HEK293 (cell line): ENCODE results near the gene PPFIBP1.

Experiments used
- CTCF ChIA-PET: fragments of 350-600 bp; formaldehyde crosslinking; extraction: SDS; loops from one replicate; lab custom pipeline; 2021; ENCODE audit warnings: antibody characterized with exemption; lab: Yijun Ruan, JAX
- POLR2A ChIA-PET: fragments of 300-600 bp; formaldehyde crosslinking; extraction: SDS; loops from one replicate; lab custom pipeline; 2020; ENCODE audit warnings: antibody characterized with exemption, inconsistent platforms; lab: Yijun Ruan, JAX
- H3K27ac ChIP-seq: fragments of 200-500 bp; sonication (Bioruptor generic); 2 replicates; pipeline ENCODE4 v1.5.1; 2014; ENCODE audit warnings: low read depth, low read length, control low read depth, inconsistent platforms; ENCODE audit errors: extremely low read depth
- H3K36me3 ChIP-seq, 2 experiments: fragments of 200-500 bp in 1 of 2; sonication (Bioruptor generic) in 1 of 2; 1 replicate in 1 of 2; 2 replicates in 1 of 2; pipeline ENCODE4 v1.5.1; 2014 to 2017; ENCODE audit warnings: inconsistent platforms in 2 of 2, low read length in 2 of 2; ENCODE audit not compliant: control insufficient read depth in 2 of 2, insufficient read depth in 1 of 2
- H3K4me1 ChIP-seq: fragments of 200-500 bp; sonication (Bioruptor generic); 2 replicates; pipeline ENCODE4 v1.5.1; 2014; ENCODE audit warnings: mild to moderate bottlenecking, low read length, inconsistent platforms; ENCODE audit not compliant: control insufficient read depth, insufficient read depth
- H3K4me3 ChIP-seq: 2 replicates; pipeline ENCODE4 v1.5.1; 2011; ENCODE audit warnings: low read depth, mild to moderate bottlenecking, control low read depth, low read length, moderate library complexity
- H3K9me3 ChIP-seq: fragments of 200-500 bp; sonication (Bioruptor generic); 2 replicates; pipeline ENCODE4 v1.5.1; 2014; ENCODE audit warnings: low read depth, low read length, inconsistent platforms; ENCODE audit not compliant: control insufficient read depth, insufficient read depth
- KLF10 ChIP-seq: fragments of 450-650 bp; IDR thresholded peaks from 2 replicates; pipeline ENCODE4 v1.5.1; 2018; ENCODE audit warnings: missing biosample characterization, mild to moderate bottlenecking, missing genetic modification characterization
- OSR2 ChIP-seq: fragments of 450-650 bp; formaldehyde crosslinking; IDR thresholded peaks from 2 replicates; pipeline ENCODE4 v1.5.1; 2016; ENCODE audit warnings: missing biosample characterization, missing genetic modification characterization
- SETDB1 ChIP-seq: IDR thresholded peaks from one replicate; pipeline ENCODE4 v1.6.1; 2017; ENCODE audit warnings: mild to moderate bottlenecking, low read length, moderate library complexity, mixed read lengths; ENCODE audit not compliant: insufficient read length
- SP3 ChIP-seq: fragments of 450-650 bp; formaldehyde crosslinking; IDR thresholded peaks from 2 replicates; pipeline ENCODE4 v1.5.1; 2016; ENCODE audit warnings: missing biosample characterization, missing genetic modification characterization
- TCF7L2 ChIP-seq: IDR thresholded peaks from 2 replicates; pipeline ENCODE4 v1.6.1; 2011; ENCODE audit warnings: low read depth, mild to moderate bottlenecking, inconsistent platforms, low read length, moderate library complexity, borderline replicate concordance
- TRIM28 ChIP-seq: IDR thresholded peaks from 2 replicates; pipeline ENCODE4 v1.6.1; 2011; ENCODE audit warnings: low read length, control low read depth, borderline replicate concordance
- ZBTB11 ChIP-seq: fragments of 450-650 bp; formaldehyde crosslinking; conservative IDR thresholded peaks from 2 replicates; pipeline ENCODE4 v1.5.1; 2016; ENCODE audit warnings: low read depth, missing biosample characterization, missing genetic modification characterization
- ZFHX2 ChIP-seq: fragments of 450-650 bp; formaldehyde crosslinking; conservative IDR thresholded peaks from 2 replicates; pipeline ENCODE4 v1.5.1; 2016; ENCODE audit warnings: missing biosample characterization, missing genetic modification characterization
- ZIC2 ChIP-seq: fragments of 450-650 bp; formaldehyde crosslinking; IDR thresholded peaks from 2 replicates; pipeline ENCODE4 v1.5.1; 2016; ENCODE audit warnings: missing biosample characterization, missing genetic modification characterization
- ZNF148 ChIP-seq: fragments of 450-650 bp; formaldehyde crosslinking; IDR thresholded peaks from 2 replicates; pipeline ENCODE4 v1.5.0; 2017; ENCODE audit warnings: missing biosample characterization, missing genetic modification characterization, borderline replicate concordance
- ZNF223 ChIP-seq: fragments of 450-650 bp; formaldehyde crosslinking; IDR thresholded peaks from 2 replicates; pipeline ENCODE4 v1.5.1; 2016; ENCODE audit warnings: missing biosample characterization, missing genetic modification characterization
- ZNF24 ChIP-seq: fragments of 450-650 bp; formaldehyde crosslinking; IDR thresholded peaks from 2 replicates; pipeline ENCODE4 v1.5.1; 2016; ENCODE audit warnings: missing biosample characterization, missing genetic modification characterization
- ZNF248 ChIP-seq: fragments of 450-650 bp; formaldehyde crosslinking; IDR thresholded peaks from 2 replicates; pipeline ENCODE4 v1.5.1; 2017; ENCODE audit warnings: missing biosample characterization, missing genetic modification characterization
- ZNF394 ChIP-seq: fragments of 450-650 bp; formaldehyde crosslinking; IDR thresholded peaks from 2 replicates; pipeline ENCODE4 v1.5.1; 2016; ENCODE audit warnings: missing biosample characterization, missing genetic modification characterization, mild to moderate bottlenecking, moderate library complexity, borderline replicate concordance
- ZNF510 ChIP-seq: fragments of 450-650 bp; formaldehyde crosslinking; IDR thresholded peaks from 2 replicates; pipeline ENCODE4 v1.5.1; 2018; ENCODE audit warnings: mild to moderate bottlenecking, missing genetic modification characterization, missing biosample characterization; ENCODE audit not compliant: insufficient replicate concordance
- ZNF560 ChIP-seq: fragments of 450-650 bp; formaldehyde crosslinking; IDR thresholded peaks from 2 replicates; pipeline ENCODE4 v1.5.1; 2017; ENCODE audit warnings: missing biosample characterization, missing genetic modification characterization, borderline replicate concordance
- ZNF561 ChIP-seq: fragments of 450-650 bp; IDR thresholded peaks from 2 replicates; pipeline ENCODE4 v1.5.1; 2018; ENCODE audit warnings: missing biosample characterization, missing genetic modification characterization, borderline replicate concordance
- ZNF596 ChIP-seq: fragments of 450-650 bp; IDR thresholded peaks from 2 replicates; pipeline ENCODE4 v1.5.0; 2018; ENCODE audit warnings: missing biosample characterization, mild to moderate bottlenecking, missing genetic modification characterization, moderate library complexity
- ZNF670 ChIP-seq: fragments of 450-650 bp; formaldehyde crosslinking; IDR thresholded peaks from 2 replicates; pipeline ENCODE4 v1.5.1; 2016; ENCODE audit warnings: missing biosample characterization, missing genetic modification characterization, low read depth
- ZNF76 ChIP-seq: fragments of 450-650 bp; formaldehyde crosslinking; IDR thresholded peaks from 2 replicates; pipeline ENCODE4; 2016; ENCODE audit warnings: low read depth, missing biosample characterization, missing genetic modification characterization, borderline replicate concordance
- ZNF791 ChIP-seq: fragments of 450-650 bp; formaldehyde crosslinking; IDR thresholded peaks from 2 replicates; pipeline ENCODE4 v1.5.1; 2016; ENCODE audit warnings: missing biosample characterization, missing genetic modification characterization
- ZXDB ChIP-seq: fragments of 450-650 bp; formaldehyde crosslinking; IDR thresholded peaks from 2 replicates; pipeline ENCODE4 v1.5.1; 2016; ENCODE audit warnings: missing biosample characterization, missing genetic modification characterization
- TF ChIP-seq, protein P1 (sequence below): fragments of 450-650 bp; formaldehyde crosslinking; IDR thresholded peaks from 2 replicates; pipeline ENCODE4 v1.5.1; 2017; ENCODE audit warnings: missing biosample characterization, missing genetic modification characterization
- TF ChIP-seq, protein P2 (sequence below): fragments of 450-650 bp; formaldehyde crosslinking; IDR thresholded peaks from 2 replicates; pipeline ENCODE4 v1.5.1; 2016; ENCODE audit warnings: missing biosample characterization, missing genetic modification characterization

The PPFIBP1 gene

DNA sequence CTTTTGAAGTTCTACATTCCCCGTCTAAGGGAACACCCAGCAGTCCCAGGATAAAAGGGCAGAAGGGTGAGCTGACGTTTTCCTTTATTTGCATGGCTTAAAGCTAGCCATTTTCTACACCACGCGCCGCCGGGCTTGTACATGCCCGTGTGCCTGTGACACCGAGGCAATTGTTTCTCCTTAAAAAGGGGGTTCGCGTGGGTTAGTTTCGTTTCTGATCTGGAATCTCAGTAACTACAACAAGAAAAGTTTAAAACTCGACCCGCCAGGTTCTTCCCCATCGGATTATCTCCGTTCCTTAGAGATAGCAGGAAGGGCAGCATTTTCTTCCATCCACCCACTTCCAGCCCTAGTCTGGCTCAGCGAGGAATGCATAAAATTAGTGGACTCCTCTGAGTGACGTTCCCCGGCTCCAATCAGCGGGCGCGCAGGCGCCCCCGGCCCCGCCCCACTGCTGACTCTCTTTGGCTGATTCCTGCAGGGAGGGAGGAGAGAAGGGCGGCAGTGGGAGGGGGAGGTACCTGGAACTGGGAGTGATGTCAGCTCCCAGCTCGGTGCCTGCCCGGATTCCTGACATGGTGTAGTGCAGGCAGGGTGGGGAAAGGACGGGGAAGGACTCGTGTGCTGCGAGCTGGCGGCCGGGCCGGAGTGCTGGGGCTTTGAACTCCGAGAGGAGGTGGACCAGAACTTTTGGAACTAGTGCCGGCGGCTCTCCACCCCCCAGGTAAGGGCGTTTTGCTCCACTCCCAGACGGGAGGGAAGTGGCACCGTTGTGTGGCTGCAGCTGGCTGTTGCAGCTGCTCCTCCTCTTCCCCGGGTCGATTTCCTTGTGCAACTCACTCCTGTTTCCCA, at the start of gene PPFIBP1 (continued):
- TF ChIP-seq KLF10 = no peak
- TF ChIP-seq ZNF510 (tag by site-specific recombination) = no peak
- TF ChIP-seq ZNF148 (tag by site-specific recombination) = no peak
- TF ChIP-seq ZNF791 = no peak
- no peak for TF ChIP-seq TCF7L2
- peak; percentile 96 for TF ChIP-seq SP3 (tag by site-specific recombination)
- TF ChIP-seq ZNF394 (tag by site-specific recombination) = peak; percentile 78; the same call in 1 of the 2 replicates

GRCh38 chr12:27474344-27474743, 49.7 kb upstream of the PPFIBP1 start:
- Histone ChIP-seq H3K4me3 (no peak overlapping the region), H3K27ac (no peak overlapping the region), H3K9me3 (no peaks in the 10 kb centered on the region)
- no peak for TF ChIP-seq ZIC2 (tag by site-specific recombination)
- no peak for TF ChIP-seq ZNF596
- TF ChIP-seq ZNF670 = no peak
- TF ChIP-seq, protein P1, sequence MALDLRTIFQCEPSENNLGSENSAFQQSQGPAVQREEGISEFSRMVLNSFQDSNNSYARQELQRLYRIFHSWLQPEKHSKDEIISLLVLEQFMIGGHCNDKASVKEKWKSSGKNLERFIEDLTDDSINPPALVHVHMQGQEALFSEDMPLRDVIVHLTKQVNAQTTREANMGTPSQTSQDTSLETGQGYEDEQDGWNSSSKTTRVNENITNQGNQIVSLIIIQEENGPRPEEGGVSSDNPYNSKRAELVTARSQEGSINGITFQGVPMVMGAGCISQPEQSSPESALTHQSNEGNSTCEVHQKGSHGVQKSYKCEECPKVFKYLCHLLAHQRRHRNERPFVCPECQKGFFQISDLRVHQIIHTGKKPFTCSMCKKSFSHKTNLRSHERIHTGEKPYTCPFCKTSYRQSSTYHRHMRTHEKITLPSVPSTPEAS = no peak
- no peak for TF ChIP-seq ZNF223
- TF ChIP-seq ZNF248 (tag by site-specific recombination) = no peak
- TF ChIP-seq ZNF76 (tag by site-specific recombination) = no peak
- TF ChIP-seq ZNF561 (tag by site-specific recombination) = no peak
- no peak for TF ChIP-seq ZFHX2 (tag by site-specific recombination)
- TF ChIP-seq ZNF560 (tag by site-specific recombination) = no peak
- TF ChIP-seq ZXDB (tag by site-specific recombination) = no peak
- TF ChIP-seq, all 188 proteins: peak for 0
- H3K36me3 ChIP-seq = no peaks in the 10 kb centered on the region
- no peaks in the 10 kb centered on the region for H3K4me1 ChIP-seq
- ChIA-PET POLR2A (no interaction called here), CTCF (no interaction called here)

- ChIA-PET CTCF (no interaction called here), POLR2A (no interaction called here)
- Histone ChIP-seq H3K4me3 (no peak overlapping the region), H3K9me3 (no peaks in the 10 kb centered on the region), H3K4me1 (no peaks in the 10 kb centered on the region), H3K27ac (no peak overlapping the region), H3K36me3 (no peaks in the 10 kb centered on the region)
- TF ChIP-seq OSR2 (tag by site-specific recombination) (no peak), ZNF791 (peak; percentile 98), ZBTB11 (tag by site-specific recombination) (no peak), ZNF24 (tag by site-specific recombination) (no peak), TRIM28 (peak; percentile 90), SETDB1 (peak; percentile 98)
- TF ChIP-seq, protein P2, sequence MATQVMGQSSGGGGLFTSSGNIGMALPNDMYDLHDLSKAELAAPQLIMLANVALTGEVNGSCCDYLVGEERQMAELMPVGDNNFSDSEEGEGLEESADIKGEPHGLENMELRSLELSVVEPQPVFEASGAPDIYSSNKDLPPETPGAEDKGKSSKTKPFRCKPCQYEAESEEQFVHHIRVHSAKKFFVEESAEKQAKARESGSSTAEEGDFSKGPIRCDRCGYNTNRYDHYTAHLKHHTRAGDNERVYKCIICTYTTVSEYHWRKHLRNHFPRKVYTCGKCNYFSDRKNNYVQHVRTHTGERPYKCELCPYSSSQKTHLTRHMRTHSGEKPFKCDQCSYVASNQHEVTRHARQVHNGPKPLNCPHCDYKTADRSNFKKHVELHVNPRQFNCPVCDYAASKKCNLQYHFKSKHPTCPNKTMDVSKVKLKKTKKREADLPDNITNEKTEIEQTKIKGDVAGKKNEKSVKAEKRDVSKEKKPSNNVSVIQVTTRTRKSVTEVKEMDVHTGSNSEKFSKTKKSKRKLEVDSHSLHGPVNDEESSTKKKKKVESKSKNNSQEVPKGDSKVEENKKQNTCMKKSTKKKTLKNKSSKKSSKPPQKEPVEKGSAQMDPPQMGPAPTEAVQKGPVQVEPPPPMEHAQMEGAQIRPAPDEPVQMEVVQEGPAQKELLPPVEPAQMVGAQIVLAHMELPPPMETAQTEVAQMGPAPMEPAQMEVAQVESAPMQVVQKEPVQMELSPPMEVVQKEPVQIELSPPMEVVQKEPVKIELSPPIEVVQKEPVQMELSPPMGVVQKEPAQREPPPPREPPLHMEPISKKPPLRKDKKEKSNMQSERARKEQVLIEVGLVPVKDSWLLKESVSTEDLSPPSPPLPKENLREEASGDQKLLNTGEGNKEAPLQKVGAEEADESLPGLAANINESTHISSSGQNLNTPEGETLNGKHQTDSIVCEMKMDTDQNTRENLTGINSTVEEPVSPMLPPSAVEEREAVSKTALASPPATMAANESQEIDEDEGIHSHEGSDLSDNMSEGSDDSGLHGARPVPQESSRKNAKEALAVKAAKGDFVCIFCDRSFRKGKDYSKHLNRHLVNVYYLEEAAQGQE (tag by site-specific recombination) = no peak
Measured at GRCh38 chr12:27477049-27477448, 47.0 kb upstream of the PPFIBP1 start.
